GM10266 (cell line): ENCODE data around the gene SLX9.

Source experiments
- DNase-seq: peaks from one replicate; pipeline ENCODE4 v3.0.0; 2012; ENCODE audit errors: extremely low spot score
- TF ChIP-seq, protein P1 (sequence below): IDR thresholded peaks from 2 replicates; pipeline ENCODE4 v1.5.1; 2012; ENCODE audit warnings: mild to moderate bottlenecking, low read depth; ENCODE audit not compliant: control insufficient read depth, insufficient read depth; ENCODE audit errors: missing control alignments

Gene SLX9

DNA sequence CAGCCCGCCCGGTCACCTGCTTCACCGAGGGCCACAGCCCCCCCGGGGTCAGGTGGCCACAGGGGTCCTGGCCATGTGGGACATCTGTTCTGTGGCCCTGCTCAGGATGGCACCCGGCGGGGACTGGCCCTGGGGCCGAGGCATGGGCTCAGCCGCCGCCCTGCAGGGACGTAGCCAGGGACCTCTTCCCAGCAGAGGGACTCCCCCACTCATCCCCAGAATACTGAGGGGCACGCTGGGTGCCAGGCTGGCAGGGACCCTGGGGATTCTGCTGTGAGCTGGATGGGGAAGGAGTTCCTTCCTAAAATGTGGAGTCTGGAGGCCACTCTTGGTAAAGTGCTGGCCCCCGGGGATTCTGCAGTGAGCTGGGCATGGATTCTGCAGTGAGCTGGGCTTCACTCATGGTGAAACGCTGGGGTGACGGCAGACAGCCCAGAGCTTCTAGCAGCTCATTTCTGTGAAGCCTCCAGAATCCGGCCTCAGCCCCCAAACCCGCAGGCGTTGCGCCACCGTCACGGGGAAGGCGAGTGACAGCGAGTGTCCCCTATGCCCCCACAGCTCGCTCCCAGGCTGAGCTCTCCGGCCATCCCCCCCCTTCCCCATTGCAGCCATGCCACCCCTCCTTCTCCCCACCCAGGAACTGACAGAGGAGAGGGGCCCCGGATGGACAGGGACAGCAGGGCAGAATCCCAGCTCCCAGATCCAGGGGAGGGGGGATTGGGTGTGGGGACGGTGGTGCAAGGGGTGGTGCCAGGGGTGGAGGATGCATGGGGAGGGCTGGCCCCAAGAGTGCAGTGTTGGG, 20.5 kb upstream of the SLX9 start:
- no peak for DNase-seq
- TF ChIP-seq, protein P1, sequence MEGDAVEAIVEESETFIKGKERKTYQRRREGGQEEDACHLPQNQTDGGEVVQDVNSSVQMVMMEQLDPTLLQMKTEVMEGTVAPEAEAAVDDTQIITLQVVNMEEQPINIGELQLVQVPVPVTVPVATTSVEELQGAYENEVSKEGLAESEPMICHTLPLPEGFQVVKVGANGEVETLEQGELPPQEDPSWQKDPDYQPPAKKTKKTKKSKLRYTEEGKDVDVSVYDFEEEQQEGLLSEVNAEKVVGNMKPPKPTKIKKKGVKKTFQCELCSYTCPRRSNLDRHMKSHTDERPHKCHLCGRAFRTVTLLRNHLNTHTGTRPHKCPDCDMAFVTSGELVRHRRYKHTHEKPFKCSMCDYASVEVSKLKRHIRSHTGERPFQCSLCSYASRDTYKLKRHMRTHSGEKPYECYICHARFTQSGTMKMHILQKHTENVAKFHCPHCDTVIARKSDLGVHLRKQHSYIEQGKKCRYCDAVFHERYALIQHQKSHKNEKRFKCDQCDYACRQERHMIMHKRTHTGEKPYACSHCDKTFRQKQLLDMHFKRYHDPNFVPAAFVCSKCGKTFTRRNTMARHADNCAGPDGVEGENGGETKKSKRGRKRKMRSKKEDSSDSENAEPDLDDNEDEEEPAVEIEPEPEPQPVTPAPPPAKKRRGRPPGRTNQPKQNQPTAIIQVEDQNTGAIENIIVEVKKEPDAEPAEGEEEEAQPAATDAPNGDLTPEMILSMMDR = no peak

DNA sequence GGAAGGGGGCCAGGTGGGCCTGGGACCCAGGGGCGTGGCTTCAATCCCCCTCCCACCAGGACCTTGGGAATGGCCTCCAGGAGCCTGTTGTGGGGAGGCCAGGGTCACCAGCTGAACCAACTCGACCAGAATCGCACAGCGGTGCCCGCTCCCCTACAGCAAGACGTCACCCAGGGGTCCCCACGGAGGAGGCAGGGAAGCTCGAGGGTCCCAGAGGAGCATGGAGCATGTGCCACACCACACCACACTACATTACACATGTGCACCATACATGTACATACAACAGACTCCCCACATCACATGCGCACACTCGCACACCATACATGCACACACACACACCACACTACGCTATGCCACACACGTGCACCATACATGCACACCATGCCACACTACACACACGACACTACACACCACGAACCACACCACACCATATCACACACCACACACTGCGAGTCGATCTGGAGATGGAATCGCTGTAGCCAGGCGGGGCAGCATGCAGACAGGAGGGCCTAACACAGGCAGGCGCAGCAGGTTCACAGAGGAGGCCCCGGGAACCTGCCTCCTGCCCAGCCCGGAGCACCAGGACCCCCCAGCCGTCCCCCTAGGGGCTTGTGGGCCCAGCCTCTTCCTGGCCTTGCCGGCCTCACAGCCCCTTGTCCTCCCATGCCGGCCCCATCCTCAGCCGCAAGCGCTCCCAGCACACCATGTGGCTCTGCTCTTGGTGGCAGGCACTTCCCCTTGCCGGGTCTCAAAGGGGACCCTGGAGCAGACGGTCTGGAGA, 19.7 kb upstream of the SLX9 start:
- TF ChIP-seq, protein P1 = no peak
- DNase-seq = no peak

DNA sequence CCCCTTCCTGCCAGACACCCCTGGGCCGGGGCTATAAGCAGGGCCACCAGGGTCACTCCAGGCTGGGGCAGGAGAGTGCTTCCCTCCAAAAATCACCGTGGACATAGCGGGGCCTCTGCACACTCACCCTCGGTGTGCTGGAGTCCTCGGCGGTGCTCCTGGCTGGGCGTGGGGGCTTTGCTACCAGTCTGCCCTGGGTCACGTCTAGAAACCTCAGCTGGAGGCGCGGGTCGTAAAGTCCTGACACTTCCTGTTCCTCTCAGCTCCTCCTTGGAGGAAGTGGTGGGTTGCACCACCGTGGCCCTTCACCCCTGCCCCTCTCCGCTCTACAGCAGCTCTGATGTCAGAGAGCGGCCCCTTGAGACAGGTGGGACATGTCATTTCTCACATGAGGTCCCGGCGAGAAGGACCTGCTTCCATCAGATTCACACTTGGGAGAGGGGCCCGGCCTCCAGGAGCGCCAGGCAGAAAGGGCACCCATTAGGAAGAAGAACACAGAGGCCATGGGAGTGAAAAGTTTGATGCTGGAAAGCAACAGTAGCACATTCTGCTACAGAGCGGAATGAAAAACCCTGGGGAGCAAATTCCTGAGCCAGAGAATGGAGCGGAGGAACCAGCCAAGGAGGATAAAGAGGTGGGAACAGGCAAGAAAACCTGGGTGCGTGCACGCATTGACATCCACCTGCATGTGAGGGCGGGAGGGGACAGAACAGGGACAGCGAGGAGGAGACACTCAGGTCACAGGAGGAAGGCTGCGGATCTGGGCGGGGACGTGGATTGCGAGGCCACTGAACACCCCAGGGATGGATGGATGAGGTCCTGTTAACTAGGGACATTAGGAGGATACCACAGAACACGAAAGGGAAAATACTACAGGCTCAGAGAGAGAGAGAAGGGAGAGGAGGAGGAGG, 18.9 kb upstream of the SLX9 start, which contains the start of gene ITGB2:
TSS of gene ITGB2 (minus strand) at position 206 of the 911 bp plus-strand sequence. CDS start 10,117 bp downstream, outside the sequence.
- TF ChIP-seq, protein P1 = peak; percentile 1
- DNase-seq = peak; percentile 74

DNA sequence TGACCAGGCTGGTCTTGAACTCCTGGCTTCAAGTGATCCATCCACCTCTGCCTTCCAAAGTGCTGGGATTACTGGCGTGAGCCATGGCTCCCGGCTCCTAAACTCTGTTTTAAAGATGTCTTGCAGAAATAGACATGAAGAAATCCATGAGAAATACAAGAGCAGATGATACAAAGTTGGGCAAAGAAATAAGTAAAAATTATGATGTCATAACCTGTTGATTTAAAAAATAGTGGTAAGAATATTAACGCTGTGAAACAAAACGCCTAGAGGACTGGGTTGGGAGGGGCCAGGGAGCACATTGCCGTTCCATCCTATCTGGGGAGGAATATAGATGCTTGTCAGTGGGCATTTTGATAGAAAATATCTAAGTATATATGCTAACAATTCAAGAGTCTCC, 17.9 kb upstream of the SLX9 start:
- TF ChIP-seq, protein P1 = no peak
- DNase-seq = no peak

DNA sequence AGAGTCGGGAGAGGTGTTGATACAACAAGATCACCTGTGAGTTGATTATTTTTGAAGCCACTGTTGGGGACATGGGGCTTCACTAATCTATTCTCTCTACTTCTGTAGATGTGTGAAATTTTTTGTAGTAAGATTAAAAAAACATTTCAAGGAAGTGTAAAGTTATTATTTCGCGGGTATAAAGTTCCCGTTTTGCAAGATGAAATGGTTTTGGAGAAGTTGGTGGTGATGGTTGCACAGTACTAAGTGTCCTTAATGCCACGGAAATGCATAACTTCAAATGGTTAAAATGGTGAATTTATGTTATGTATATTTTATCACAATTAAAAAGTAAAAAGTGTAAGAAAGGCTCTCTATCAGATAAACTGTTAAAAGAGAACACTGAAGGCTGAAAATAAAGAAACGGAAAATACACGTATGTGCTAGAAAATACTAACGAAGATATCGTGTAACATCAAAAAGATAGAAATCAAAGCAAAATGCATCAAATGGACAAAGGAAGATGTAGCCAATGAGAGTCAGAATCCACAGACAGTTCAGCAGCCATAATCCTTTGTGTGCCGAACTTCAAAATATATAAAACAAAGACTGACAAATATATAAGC, 16.2 kb upstream of the SLX9 start:
- TF ChIP-seq, protein P1 = no peak
- DNase-seq = no peak

DNA sequence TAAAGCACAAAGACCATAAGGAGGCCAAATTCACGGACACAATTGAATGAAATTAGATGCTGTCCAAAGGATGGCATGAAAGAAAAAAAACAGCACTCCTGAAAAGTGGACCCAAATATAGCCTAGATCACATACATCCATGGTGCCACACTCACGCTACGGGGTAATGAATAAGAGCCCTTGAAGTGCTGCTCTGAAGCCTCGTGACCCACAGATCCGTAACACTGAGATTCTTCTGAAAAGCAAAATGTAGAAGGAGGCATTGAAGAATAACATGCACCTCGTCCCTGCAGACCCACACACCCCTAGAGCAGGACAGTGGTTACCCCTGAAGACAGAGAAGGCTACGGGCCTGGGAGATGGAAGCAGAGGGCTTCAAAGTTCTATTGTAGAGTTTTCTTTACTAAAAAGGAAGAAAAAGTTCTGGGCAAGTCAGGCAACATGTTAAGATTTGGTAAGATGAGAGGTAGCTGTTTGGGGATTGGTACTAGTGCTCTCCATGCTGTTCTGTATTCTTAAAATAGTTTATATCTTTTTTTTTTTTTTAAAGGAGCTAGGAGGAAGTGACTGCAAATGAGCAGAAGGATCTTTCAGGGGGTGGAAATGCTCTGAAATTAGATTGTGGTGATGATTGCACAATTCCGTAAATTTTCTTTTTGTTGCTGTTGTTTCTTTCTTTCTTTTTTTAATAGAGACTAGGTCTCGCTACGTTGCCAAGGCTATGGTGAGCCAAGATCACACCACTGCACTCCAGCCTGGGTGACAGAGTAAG, 15.0 kb upstream of the SLX9 start:
- TF ChIP-seq, protein P1 = no peak
- no peak for DNase-seq
